Cerebellar nuclear complex (tissue), 1 donor: ENCODE data around the gene SMURF1.

Experiments used
- DNase-seq, 2 experiments: peaks; one replicate each; lab custom pipeline; 2025; lab: John Stamatoyannopoulos, UW

SMURF1 gene

GRCh38 chr7:99098286-99098823 is 45.6 kb downstream of the SMURF1 start:
- no peak for DNase-seq

DNA sequence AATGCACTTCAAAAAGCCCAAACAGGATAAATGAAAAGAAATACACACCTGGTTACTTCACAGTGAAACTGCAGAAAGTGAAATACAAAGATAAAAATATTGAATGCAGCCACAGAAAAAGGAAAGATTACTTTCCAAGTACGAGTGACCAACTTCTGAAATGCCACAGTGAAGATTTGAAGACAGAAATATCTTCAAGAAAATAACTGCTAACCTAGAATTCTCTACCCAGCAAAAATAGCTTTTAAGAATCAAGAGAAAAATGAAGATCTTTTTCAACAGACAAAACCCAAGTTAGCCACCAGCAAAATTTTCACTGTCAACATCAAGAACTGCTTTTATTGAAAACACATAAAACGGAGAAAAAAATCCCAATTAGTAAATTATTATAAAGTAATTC is 46.2 kb downstream of the SMURF1 start:
- no peak for DNase-seq

- DNase-seq = no peak
These were observed 47.6 kb downstream of the SMURF1 start for GRCh38 chr7:99096124-99096887.

DNA sequence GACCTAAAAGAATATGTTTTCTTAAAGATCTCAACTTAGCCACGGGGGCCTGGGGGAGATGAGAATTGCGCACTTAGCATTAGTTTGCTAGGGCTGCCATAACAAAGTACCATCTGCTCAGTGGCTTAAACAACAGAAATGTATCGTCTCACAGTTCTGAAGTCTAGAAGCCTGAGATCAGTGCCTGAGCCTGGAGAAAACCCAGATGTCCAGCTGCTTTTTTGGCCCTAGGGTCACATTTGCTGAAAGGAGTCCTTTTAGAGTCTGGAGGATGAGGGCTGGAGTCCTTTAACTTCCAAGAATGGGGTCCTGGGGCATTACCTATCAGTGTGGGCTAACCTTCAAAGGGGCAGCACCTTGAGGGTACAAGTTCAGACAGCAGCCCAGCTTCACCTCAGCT is 48.2 kb downstream of the SMURF1 start:
- no peak for DNase-seq

DNA sequence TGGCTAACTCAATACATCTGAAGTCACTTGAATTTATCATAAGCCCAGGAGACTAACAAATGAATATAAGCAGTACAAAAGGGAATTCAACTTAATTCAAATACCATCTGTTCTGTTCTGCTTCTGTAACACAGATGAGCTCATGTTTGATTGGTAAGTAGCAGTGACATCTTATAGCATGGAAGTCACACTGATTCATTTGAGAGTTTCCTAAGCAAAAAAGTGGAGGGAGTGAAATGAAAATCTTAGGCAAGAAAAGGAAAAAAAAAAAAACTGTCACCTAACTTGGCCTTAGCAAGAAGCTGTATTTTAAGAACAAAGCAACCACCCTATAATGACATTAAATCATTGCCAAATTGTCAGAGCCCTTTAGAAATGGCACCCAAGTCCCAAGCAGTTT is 49.5 kb downstream of the SMURF1 start:
- no peak for DNase-seq

DNA sequence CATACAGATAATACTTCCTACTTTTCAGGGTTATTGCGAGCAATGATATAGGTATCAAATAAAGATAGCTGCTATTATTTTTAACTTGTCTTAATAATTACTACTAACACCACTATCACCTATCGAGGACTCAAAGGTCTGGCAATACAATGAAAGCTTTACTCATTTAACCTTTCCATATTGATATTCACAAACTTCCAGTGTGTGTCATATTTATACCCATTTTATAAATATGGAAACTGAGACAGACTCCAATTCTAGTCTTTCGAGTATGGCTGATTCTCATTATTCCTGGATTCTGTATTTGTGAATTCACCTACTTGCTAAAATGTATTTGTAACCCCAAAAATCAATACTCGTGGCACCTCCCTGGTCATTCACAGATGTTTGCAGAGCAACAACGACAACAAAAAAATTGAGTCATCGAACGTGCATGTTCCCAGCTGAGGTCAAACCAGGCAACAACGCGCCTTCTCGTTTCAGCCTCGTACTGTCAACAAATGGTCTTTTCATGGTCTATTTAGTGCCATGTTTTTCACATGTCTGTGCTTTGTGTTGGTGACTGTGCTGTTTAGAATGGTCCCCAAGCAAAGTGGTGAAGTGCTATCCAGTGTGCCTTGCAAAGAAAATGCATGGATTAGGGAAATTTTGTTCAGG is 51.7 kb downstream of the SMURF1 start:
- no peak for DNase-seq

DNA sequence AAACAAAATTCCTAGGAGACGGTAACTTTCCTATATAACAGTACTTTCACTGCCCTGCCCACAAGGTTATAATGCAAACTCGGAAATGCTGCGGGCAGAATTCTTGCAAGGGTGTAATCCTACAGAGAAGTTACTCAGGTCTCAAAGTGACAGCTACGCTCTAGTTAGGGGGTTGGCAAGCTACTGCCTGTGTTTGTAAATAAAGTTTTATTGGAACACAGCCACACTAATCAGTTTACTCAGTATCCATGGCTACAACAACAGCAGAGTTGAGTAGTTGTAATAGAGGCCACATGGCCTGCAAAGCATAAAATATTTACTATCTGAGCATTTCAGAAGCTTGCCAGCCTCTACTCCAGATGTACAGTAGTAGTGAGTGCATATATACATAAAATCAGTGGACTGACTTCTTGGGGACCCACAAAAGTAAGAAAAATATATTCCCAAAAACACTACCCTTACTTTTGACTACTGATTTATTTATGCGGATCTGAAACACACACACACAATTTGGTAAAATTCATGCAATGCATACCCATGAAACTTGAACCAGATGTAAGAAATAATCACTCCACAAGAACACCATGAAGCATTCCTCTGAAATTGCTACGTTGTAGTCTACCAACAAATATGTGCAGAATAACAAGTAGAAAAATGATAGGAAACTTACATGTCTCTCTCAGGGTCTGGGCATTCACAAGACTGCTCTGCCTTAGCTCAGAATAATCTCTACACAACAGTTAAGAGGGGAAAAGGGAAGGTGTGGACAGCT is 53.0 kb downstream of the SMURF1 start:
- no peak for DNase-seq

GRCh38 chr7:99089914-99090629 is 53.8 kb downstream of the SMURF1 start:
- DNase-seq = no peak

DNA sequence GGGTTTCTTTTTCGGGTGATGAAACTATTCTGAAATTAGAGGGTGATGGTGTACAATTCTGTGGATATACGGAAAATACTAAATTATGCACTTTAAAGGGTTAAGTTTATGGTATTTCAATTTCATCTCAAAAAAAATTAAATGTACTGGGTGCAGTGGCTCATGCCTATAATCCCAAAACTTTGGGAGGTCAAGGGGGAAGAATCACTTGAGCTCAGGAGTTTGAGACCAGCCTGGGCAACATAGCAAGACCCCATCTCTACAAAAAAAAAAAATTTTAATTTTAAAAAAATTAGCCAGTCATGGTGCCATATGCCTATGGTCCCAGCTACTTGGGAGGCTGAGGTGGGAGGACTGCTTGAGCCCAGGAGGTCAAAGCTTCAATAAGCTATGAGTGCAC is 57.0 kb downstream of the SMURF1 start:
- DNase-seq = no peak

DNA sequence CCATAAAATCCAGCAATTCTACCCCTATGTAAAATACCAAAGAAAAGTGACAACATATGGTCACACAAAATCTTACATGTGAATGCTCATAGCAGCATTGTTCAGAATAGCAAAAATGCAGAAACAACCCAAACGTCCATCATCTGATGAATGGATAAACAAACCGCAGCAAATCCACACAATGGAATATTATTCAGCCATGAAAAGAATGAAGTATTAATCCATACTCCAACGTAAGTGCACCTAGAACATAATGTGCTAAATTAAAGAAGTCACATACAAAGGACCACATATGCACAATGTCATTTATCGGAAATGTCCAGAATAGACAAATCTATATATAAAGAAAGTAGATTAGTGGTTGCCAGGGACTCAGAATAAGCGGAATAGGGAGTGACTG is 57.4 kb downstream of the SMURF1 start:
- DNase-seq = no peak

DNA sequence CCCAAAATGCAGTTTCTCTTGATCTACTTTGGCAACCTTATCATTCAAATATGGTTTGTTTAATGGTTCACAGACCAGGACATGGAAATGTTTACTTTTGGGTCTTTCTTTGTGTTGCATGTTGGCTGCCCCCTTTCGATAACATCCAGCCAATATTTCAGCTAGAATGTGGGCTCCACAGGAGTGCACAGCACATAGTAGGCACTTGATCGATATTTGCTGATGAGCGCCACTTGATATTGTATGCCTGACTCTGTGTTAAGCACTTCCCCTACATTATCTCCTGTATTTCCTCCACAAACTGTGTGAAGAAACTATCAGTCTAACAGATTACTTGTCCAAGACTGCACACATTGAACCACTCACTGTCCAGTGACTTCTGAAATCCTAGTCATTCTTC is 60.2 kb downstream of the SMURF1 start:
- no peak for DNase-seq

DNA sequence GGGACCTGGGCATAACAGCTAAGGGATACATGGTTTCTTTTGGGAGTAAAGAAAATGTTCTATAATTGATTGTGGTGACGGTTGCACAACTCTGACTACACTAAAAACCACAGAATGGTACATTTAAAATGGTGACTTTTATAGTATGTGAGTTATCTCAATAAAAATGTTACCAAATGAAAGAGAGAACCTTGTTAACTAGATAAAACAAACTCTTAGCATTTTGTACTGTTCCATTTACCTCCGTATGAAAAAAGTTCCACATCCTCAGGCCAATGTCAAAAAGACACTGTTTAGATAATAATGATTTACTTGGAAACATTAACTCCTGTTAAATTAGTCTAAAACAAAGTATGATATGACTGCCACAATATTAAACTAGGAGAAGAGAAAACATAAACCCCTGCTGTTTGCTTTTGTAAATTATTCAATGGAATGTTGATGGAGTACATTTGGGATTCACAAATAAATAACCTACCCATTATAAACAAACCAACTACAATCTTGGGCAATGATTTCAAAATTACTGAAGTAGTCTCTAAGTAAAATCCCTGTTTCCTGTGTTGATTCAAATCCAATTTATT is 60.7 kb downstream of the SMURF1 start:
- no peak for DNase-seq

DNA sequence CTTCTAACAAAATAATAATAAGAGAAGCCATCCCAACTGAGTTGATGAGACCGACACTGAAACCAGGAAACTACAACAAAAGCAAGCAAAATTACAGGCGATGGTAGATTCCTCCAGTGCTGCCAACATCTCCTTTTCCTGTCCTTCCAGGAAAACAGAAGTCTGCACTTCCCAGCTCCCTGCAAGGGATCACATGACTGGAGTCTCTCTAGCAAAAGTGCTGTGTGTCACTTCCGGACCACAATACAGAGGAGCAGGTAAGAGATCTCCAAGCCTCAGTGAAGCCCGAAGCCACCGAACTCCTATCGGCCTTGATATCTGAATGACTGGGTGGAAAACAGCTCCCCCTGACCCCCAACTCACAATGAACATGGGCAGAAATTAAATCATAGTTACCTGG is 63.2 kb downstream of the SMURF1 start:
- DNase-seq = no peak

DNA sequence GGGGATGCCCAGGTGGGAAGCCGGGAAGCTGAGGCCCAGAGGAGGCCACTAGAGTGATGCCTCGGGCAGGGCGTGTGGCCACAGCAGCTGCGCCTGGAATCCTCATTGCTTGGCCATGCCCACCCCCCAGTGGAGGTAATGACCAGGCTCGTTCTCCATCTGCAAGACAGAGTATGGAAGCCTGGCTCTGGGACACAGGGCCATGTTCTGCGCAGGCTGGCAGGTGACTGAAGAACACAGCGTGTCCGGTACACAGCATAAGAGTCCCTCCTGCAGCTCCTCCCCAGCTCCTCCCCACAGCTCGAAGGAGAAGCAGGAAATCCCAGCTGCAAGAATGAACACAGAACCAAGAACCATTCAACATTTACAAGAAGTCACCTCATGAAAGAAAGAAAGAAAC is 64.8 kb downstream of the SMURF1 start:
- no peak for DNase-seq

DNA sequence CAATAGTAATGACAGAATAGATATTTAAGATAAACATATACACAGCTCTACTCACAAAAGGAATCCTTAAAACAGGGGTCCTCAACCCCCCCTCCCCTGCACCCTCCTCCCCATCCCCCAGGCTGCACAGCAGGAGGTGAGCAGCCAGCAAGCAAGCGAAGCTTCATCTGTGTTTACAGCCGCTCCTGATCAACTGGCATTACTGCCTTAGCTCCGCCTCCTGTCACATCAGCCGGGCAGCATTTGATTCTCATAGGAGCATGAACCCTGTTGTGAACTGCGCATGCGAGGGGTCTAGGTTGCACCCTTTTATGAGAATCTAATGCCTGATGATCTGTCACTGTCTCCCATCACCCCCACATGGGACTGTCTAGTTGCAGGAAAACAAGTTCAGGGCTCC is 65.5 kb downstream of the SMURF1 start:
- no peak for DNase-seq

DNA sequence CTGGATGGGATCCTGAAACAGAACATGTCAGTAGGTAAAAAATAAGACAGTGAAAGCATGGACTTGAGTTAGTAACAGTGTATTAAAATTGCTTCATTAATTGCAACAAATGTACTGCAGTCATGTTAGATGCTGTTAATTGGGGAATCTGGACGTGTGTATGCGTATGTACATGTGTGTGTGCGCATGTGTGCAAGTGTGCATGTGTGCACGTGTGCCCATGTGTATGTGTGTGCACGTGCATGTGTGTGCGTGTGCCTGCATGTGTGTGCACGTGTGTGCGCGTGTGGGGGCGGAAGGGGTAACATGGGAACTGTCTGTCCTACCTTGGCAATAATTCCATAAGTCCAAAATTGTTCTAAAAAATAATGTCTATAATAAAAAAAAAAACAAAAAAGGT is 67.3 kb downstream of the SMURF1 start:
- no peak for DNase-seq

DNA sequence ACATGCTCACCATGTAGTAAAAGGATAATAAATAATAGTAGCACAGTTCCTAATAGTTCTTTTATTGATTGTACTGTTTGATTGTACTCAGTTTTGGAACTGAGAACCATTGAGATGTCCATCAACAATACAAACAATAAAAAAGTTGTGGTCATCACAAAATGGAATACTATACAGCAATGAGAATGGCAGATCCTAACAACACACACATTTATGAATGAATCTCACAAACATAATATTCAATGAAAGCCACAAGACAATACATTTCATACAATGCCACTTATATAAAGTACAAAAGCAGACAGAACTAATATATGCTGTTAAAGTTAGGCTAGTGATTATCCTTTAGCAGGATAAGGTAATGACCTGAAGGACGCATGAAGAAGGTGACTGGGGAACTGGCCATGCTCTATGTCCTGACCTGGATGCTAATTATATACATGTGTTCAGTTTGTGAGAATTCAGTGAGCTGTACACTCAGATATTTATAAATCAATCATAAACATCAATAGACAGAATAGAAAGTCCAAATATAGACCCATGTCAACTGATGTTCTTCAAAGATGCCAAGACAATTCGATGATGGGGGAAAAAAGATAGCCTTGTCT is 70.0 kb downstream of the SMURF1 start:
- no peak for DNase-seq

DNA sequence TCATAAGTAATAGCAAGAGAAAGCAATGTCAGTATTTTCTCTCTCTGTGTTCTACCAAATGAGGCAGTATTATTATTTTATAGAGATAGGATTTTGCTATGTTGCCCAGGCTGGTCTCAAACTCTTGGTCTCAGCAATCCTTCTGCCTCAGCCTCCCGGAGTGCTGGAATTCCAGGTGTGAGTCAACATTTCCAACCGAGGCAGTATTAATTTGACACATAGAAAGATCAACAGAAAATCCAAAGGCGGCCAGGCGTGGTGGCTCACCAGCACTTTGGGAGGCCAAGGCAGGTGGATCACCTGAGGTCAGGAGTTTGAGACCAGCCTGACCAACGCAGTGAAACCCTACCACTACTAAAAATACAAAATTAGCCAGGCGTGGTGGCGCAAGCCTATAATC is 71.8 kb downstream of the SMURF1 start:
- no peak for DNase-seq

- DNase-seq = no peak
These were observed 73.5 kb downstream of the SMURF1 start for GRCh38 chr7:99070361-99070760.

GRCh38 chr7:99061001-99061776 is 82.7 kb downstream of the SMURF1 start:
- DNase-seq = no peak

- DNase-seq = no peak
These were observed 89.1 kb downstream of the SMURF1 start for GRCh38 chr7:99054781-99055180.
